Liver (tissue), 3 donors: ENCODE results near the gene S100A2.

Source experiments
- FOXA1 ChIP-seq: IDR thresholded peaks from 2 replicates; pipeline ENCODE4 v1.6.1; 2016; ENCODE audit warnings: antibody characterized with exemption
- GABPA ChIP-seq, 2 donors: IDR thresholded peaks in 1 of 2; conservative IDR thresholded peaks in 1 of 2; 2 replicates each; pipeline ENCODE4 v1.6.1; 2016; ENCODE audit warnings: antibody characterized with exemption in 2 of 2, mild to moderate bottlenecking in 1 of 2, moderate library complexity in 1 of 2
- RAD21 ChIP-seq, 2 donors: IDR thresholded peaks; 2 replicates each; pipeline ENCODE4 v1.6.1; 2016; ENCODE audit warnings: antibody characterized with exemption in 2 of 2, mild to moderate bottlenecking in 2 of 2
- SP1 ChIP-seq: IDR thresholded peaks from 2 replicates; pipeline ENCODE4 v1.6.1; 2018; ENCODE audit warnings: antibody characterized with exemption, mild to moderate bottlenecking
- TAF1 ChIP-seq: conservative IDR thresholded peaks from 2 replicates; pipeline ENCODE4 v1.6.1; 2016; ENCODE audit warnings: antibody characterized with exemption, mild to moderate bottlenecking
- TF ChIP-seq, protein P1 (sequence below): fragments of 150-350 bp; IDR thresholded peaks from 2 replicates; pipeline ENCODE4 v1.5.1; 2017; ENCODE audit warnings: improper control_type of control experiment, low read depth, low read length; ENCODE audit not compliant: missing input control
- TF ChIP-seq, protein P2 (sequence below): IDR thresholded peaks from 2 replicates; pipeline ENCODE4 v1.6.1; 2016; ENCODE audit warnings: antibody characterized with exemption, mild to moderate bottlenecking
- TF ChIP-seq, protein P3 (sequence below): IDR thresholded peaks from 2 replicates; pipeline ENCODE4 v1.6.1; 2016; ENCODE audit warnings: antibody characterized with exemption
- donor health status: healthy.
- donor health status: healthy.

- TF ChIP-seq TAF1 = no peak
- TF ChIP-seq SP1 = no peak
- TF ChIP-seq, protein P1, sequence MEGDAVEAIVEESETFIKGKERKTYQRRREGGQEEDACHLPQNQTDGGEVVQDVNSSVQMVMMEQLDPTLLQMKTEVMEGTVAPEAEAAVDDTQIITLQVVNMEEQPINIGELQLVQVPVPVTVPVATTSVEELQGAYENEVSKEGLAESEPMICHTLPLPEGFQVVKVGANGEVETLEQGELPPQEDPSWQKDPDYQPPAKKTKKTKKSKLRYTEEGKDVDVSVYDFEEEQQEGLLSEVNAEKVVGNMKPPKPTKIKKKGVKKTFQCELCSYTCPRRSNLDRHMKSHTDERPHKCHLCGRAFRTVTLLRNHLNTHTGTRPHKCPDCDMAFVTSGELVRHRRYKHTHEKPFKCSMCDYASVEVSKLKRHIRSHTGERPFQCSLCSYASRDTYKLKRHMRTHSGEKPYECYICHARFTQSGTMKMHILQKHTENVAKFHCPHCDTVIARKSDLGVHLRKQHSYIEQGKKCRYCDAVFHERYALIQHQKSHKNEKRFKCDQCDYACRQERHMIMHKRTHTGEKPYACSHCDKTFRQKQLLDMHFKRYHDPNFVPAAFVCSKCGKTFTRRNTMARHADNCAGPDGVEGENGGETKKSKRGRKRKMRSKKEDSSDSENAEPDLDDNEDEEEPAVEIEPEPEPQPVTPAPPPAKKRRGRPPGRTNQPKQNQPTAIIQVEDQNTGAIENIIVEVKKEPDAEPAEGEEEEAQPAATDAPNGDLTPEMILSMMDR = no peak
- no peak for TF ChIP-seq GABPA (IDR thresholded peaks at IDR 0.05 in 1 of 2, conservative IDR thresholded peaks at IDR 0.05 in 1 of 2)
- TF ChIP-seq, protein P2, sequence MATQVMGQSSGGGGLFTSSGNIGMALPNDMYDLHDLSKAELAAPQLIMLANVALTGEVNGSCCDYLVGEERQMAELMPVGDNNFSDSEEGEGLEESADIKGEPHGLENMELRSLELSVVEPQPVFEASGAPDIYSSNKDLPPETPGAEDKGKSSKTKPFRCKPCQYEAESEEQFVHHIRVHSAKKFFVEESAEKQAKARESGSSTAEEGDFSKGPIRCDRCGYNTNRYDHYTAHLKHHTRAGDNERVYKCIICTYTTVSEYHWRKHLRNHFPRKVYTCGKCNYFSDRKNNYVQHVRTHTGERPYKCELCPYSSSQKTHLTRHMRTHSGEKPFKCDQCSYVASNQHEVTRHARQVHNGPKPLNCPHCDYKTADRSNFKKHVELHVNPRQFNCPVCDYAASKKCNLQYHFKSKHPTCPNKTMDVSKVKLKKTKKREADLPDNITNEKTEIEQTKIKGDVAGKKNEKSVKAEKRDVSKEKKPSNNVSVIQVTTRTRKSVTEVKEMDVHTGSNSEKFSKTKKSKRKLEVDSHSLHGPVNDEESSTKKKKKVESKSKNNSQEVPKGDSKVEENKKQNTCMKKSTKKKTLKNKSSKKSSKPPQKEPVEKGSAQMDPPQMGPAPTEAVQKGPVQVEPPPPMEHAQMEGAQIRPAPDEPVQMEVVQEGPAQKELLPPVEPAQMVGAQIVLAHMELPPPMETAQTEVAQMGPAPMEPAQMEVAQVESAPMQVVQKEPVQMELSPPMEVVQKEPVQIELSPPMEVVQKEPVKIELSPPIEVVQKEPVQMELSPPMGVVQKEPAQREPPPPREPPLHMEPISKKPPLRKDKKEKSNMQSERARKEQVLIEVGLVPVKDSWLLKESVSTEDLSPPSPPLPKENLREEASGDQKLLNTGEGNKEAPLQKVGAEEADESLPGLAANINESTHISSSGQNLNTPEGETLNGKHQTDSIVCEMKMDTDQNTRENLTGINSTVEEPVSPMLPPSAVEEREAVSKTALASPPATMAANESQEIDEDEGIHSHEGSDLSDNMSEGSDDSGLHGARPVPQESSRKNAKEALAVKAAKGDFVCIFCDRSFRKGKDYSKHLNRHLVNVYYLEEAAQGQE = no peak
- TF ChIP-seq, protein P3, sequence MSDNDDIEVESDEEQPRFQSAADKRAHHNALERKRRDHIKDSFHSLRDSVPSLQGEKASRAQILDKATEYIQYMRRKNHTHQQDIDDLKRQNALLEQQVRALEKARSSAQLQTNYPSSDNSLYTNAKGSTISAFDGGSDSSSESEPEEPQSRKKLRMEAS = no peak
- TF ChIP-seq FOXA1 = no peak
- no peak for TF ChIP-seq RAD21 (IDR thresholded peaks at IDR 0.05)
Observed at GRCh38 chr1:153563991-153564390, 1.7 kb downstream of the S100A2 start.
